ENCODE data around the gene QPCT.

- no peak for TF ChIP-seq CTCF (IDR thresholded peaks at IDR 0.05)
- TF ChIP-seq POLR2A (IDR thresholded peaks at IDR 0.05) = no peak
- no peak for TF ChIP-seq EP300 (IDR thresholded peaks at IDR 0.05)
Observed at GRCh38 chr2:37337620-37338280, 6.7 kb upstream of the QPCT start.

Data from tibial nerve (tissue), 4 donors.